Ramos (cell line): ENCODE results near the gene SLC26A8.

ENCODE experiments used
- in situ Hi-C: fragments of 300-500 bp; cut with MboI; formaldehyde crosslinking; loops from one replicate; pipeline ENCODE4 v1.14.3; 2022; ENCODE audit warnings: low sequenced_read_pairs; ENCODE audit not compliant: unreplicated experiment

The SLC26A8 gene

DNA sequence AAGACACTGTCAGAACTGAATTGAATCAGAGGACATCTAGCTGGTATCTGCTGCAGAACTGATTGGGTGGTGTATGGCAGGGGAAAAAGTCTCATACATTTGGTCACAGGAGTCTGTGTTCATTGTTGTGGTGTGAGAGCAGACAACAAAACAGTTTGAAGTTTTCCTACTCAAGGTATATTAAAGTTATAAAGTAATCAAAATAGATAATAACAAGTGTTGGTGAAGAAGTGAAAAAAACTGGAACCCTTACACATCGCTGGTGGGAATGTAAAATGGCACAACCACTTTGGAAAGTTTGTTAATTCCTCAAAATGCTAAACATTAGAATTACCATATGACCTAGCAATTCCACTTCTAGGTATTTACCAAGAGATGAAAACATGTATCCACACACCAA is 128.2 kb downstream of the SLC26A8 start:
- in situ Hi-C loops = no loop called here

DNA sequence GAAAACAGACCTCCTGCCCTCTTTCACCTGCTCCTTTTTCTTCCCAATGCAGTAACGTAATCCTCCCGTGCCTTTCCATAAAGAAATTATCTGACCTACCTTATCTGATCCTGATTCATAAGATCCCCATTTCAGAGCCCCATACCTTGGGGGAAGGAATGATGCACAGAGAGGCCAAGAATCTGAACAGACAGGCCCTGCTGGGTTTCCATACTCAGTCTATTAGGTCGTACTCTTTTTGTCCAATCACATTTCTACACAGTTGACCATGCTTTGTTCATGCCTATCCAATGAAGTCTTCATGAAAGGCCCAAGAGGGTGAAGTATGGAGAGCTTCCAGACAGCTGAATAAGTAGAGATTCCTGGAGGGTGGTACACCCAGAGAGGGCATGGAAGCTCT is 128.9 kb downstream of the SLC26A8 start:
- in situ Hi-C loops = no loop called here

DNA sequence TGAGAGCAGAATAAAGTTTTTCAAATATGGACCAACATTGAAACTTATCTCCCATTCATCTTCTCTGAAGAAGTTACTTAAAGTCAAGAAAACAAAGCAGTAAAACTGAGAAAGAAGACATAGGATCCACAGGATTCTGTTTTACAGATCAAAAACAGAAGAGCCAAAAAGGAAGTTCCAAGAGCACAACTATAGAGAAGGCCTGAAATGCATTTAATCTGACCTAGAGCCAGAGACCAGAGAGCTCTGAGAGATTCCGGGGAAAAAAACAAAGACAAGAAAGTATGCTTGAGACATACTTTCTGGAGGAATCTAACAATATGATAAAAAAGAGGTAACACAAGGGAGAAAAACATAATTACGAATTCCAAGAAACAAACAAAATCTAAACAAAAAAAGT is 129.7 kb downstream of the SLC26A8 start:
- in situ Hi-C loops = no loop called here
